Measurements from ENCODE around the gene KRTAP21-3. TPM values are rescaled to one million over a fixed set of nuclear protein-coding genes. Genes with fewer than 3 reads are reported as not detected.

The KRTAP21-3 gene
- total RNA-seq, 4 donors from 2014 or later = not detected

DNA sequence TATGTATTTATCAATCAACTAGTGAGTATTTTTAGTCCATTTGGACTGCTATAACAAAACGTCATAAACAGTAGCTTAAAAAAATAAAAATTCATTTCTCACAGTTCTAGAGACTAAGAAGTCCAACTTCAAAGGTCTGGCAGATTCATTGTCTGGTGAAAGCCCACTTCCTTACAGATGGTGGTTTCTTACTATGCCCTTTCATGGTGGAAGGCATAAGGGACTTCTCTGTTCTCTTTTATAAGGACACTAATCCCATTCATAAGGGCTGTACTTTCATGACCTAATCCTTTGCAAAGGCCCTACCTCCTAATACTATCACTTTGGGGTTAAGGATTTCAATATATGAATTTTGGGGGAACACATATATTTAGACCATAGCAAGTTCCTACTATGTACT lies 38.0 kb downstream of the KRTAP21-3 start:
- H3K9me3 ChIP-seq = no peaks in the 10 kb centered on the region
- TF ChIP-seq, protein P1, sequence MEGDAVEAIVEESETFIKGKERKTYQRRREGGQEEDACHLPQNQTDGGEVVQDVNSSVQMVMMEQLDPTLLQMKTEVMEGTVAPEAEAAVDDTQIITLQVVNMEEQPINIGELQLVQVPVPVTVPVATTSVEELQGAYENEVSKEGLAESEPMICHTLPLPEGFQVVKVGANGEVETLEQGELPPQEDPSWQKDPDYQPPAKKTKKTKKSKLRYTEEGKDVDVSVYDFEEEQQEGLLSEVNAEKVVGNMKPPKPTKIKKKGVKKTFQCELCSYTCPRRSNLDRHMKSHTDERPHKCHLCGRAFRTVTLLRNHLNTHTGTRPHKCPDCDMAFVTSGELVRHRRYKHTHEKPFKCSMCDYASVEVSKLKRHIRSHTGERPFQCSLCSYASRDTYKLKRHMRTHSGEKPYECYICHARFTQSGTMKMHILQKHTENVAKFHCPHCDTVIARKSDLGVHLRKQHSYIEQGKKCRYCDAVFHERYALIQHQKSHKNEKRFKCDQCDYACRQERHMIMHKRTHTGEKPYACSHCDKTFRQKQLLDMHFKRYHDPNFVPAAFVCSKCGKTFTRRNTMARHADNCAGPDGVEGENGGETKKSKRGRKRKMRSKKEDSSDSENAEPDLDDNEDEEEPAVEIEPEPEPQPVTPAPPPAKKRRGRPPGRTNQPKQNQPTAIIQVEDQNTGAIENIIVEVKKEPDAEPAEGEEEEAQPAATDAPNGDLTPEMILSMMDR (IDR thresholded peaks at IDR 0.05) = no peak
- no peak for TF ChIP-seq POLR2A (IDR thresholded peaks at IDR 0.05)
- H3K27ac ChIP-seq = no peak overlapping the region
- H3K4me1 ChIP-seq = no peaks in the 10 kb centered on the region
- no peaks in the 10 kb centered on the region for H3K36me3 ChIP-seq
- H3K27me3 ChIP-seq = no peaks in the 10 kb centered on the region
- no peak for DNase-seq
- H3K4me3 ChIP-seq = no peak overlapping the region

DNA sequence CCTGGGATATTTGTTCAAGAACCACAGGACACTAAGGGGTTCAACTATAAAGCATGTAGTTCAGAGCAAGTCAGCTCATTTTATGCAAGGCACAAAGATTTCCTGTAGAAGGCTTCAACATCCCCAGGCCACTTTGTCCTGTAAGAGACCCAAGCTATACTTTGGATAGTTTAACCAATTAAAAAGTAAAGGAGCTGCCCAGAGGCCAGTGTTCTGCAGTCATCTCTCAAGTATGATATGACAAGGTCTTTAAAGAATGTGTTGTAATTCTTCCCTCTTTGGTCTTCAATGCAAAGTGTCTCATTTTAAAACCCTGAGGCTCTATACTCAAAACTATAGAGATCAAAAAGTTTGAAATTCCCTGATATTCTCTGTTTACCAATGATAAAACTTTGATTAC lies 41.8 kb downstream of the KRTAP21-3 start:
- no peaks in the 10 kb centered on the region for H3K27me3 ChIP-seq
- no peaks in the 10 kb centered on the region for H3K4me1 ChIP-seq
- no peaks in the 10 kb centered on the region for H3K36me3 ChIP-seq
- no peak overlapping the region for H3K27ac ChIP-seq
- DNase-seq = no peak
- H3K9me3 ChIP-seq = no peaks in the 10 kb centered on the region
- no peak overlapping the region for H3K4me3 ChIP-seq
- TF ChIP-seq POLR2A (IDR thresholded peaks at IDR 0.05) = no peak
- TF ChIP-seq, protein P1 (IDR thresholded peaks at IDR 0.05) = no peak

- H3K9me3 ChIP-seq = peaks cover 0 to 4% (median 0%) of the 10 kb centered on the region in 4 donors
- DNase-seq = no peak
- no peaks in the 10 kb centered on the region for H3K36me3 ChIP-seq
- no peaks in the 10 kb centered on the region for H3K4me1 ChIP-seq
- H3K27ac ChIP-seq = no peak overlapping the region
- H3K27me3 ChIP-seq = no peaks in the 10 kb centered on the region
- no peak overlapping the region for H3K4me3 ChIP-seq
- TF ChIP-seq, protein P1 (IDR thresholded peaks at IDR 0.05) = no peak
- no peak for TF ChIP-seq POLR2A (IDR thresholded peaks at IDR 0.05)
These were observed 44.3 kb downstream of the KRTAP21-3 start for GRCh38 chr21:30674312-30674711.

DNA sequence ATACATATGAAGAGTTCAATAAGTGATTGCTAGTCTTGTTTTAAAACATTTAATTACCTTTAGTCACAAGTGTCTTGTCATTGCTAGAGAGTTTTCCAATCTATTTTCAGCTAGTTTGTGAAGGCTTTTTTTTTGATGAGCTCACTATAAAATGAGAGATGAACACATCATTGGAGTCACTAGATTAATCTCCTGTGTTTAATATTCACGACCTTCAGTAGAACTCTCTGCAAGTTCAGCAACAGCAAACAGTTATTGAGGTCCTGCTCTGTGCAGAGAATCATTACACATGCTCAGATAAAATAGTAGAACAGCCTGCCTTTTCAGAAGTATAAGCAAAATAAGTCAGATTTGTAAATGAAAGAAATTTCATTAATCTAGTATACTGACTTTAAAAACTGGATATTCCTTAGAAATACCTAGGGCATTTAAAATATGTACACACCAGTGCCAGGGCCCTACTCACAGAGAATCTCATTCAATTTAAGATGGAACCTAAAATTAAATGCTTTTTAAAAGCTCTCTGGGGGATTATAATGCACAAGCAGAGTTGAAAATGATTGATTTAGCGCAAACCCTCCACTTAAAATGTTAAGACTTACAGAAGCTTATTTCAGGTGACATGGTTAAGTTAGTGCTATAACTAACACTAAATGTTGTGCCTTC lies 45.5 kb downstream of the KRTAP21-3 start:
- DNase-seq = no peak
- H3K4me1 ChIP-seq = no peaks in the 10 kb centered on the region
- no peaks in the 10 kb centered on the region for H3K36me3 ChIP-seq
- peaks cover 0 to 5% (median 0%) of the 10 kb centered on the region in 4 donors for H3K9me3 ChIP-seq
- no peak overlapping the region for H3K4me3 ChIP-seq
- H3K27me3 ChIP-seq = no peaks in the 10 kb centered on the region
- TF ChIP-seq POLR2A (IDR thresholded peaks at IDR 0.05) = no peak
- TF ChIP-seq, protein P1 (IDR thresholded peaks at IDR 0.05) = no peak
- H3K27ac ChIP-seq = no peak overlapping the region

GRCh38 chr21:30668776-30669175 lies 49.8 kb downstream of the KRTAP21-3 start:
- no peak for TF ChIP-seq POLR2A (IDR thresholded peaks at IDR 0.05)
- TF ChIP-seq, protein P1 (IDR thresholded peaks at IDR 0.05) = no peak
- H3K27ac ChIP-seq = no peak overlapping the region
- H3K36me3 ChIP-seq = no peaks in the 10 kb centered on the region
- peaks cover 0 to 5% (median 0%) of the 10 kb centered on the region in 4 donors for H3K9me3 ChIP-seq
- no peak for DNase-seq
- no peaks in the 10 kb centered on the region for H3K27me3 ChIP-seq
- H3K4me3 ChIP-seq = no peak overlapping the region
- H3K4me1 ChIP-seq = no peaks in the 10 kb centered on the region

Small RNAs within 50 kb of the gene (small RNA-seq; reads per million reads assigned to genes)
- gene AP000244.1 = 0 reads per million in 2 donors
- gene KRTAP21-3 = 0 reads per million in 2 donors

Other genes starting within 250 kb of the KRTAP21-3 start
- gene KRTAP19-1, start 238.4 kb downstream of the KRTAP21-3 start, total RNA-seq = not detected
- gene KRTAP19-2, start 231.3 kb downstream of the KRTAP21-3 start, total RNA-seq = not detected
- not detected for gene KRTAP19-3, start 226.8 kb downstream of the KRTAP21-3 start, total RNA-seq
- gene KRTAP19-4, start 221.6 kb downstream of the KRTAP21-3 start, total RNA-seq = not detected
- not detected for gene KRTAP19-5, start 216.6 kb downstream of the KRTAP21-3 start, total RNA-seq
- not detected for gene KRTAP19-6, start 176.9 kb downstream of the KRTAP21-3 start, total RNA-seq
- not detected for gene KRTAP19-7, start 157.5 kb downstream of the KRTAP21-3 start, total RNA-seq
- gene KRTAP22-2, start 128.4 kb downstream of the KRTAP21-3 start, total RNA-seq = not detected
- gene KRTAP6-3, start 126.3 kb downstream of the KRTAP21-3 start, total RNA-seq = not detected
- not detected for gene KRTAP6-2, start 119.9 kb downstream of the KRTAP21-3 start, total RNA-seq
- not detected for gene KRTAP22-1, start 117.7 kb downstream of the KRTAP21-3 start, total RNA-seq
- not detected for gene KRTAP6-1, start 104.8 kb downstream of the KRTAP21-3 start, total RNA-seq
- gene KRTAP20-1, start 102.4 kb downstream of the KRTAP21-3 start, total RNA-seq = not detected
- not detected for gene KRTAP20-4, start 98.2 kb downstream of the KRTAP21-3 start, total RNA-seq
- not detected for gene KRTAP20-2, start 83.6 kb downstream of the KRTAP21-3 start, total RNA-seq
- not detected for gene KRTAP20-3, start 75.9 kb downstream of the KRTAP21-3 start, total RNA-seq
- not detected for gene KRTAP21-2, start 28.5 kb upstream of the KRTAP21-3 start, total RNA-seq
- not detected for gene KRTAP21-1, start 36.7 kb upstream of the KRTAP21-3 start, total RNA-seq
- not detected for gene KRTAP8-1, start 94.5 kb upstream of the KRTAP21-3 start, total RNA-seq
- not detected for gene KRTAP7-1, start 111.0 kb upstream of the KRTAP21-3 start, total RNA-seq
- gene KRTAP11-1, start 162.8 kb upstream of the KRTAP21-3 start, total RNA-seq = not detected

Measured in Peyer's patch (tissue), 4 donors.